Hepatic stellate cell (primary cell): Measurements from ENCODE around the gene LMO2.
A peak's percentile ranks its signal among the peaks of the same experiment; 100 is the strongest.

Experiments used
- DNase-seq: peaks from one replicate; pipeline ENCODE4 v3.0.0; 2011; ENCODE audit warnings: low spot score

The LMO2 gene

GRCh38 chr11:33887886-33888285, 4.0 kb downstream of the LMO2 start:
- DNase-seq, result no peak

- no peak for DNase-seq
Measured at GRCh38 chr11:33885338-33886005, 6.4 kb downstream of the LMO2 start.

GRCh38 chr11:33884601-33885000, 7.3 kb downstream of the LMO2 start:
- DNase-seq, result no peak

GRCh38 chr11:33884035-33884434, 7.8 kb downstream of the LMO2 start:
- DNase-seq, result no peak

DNA sequence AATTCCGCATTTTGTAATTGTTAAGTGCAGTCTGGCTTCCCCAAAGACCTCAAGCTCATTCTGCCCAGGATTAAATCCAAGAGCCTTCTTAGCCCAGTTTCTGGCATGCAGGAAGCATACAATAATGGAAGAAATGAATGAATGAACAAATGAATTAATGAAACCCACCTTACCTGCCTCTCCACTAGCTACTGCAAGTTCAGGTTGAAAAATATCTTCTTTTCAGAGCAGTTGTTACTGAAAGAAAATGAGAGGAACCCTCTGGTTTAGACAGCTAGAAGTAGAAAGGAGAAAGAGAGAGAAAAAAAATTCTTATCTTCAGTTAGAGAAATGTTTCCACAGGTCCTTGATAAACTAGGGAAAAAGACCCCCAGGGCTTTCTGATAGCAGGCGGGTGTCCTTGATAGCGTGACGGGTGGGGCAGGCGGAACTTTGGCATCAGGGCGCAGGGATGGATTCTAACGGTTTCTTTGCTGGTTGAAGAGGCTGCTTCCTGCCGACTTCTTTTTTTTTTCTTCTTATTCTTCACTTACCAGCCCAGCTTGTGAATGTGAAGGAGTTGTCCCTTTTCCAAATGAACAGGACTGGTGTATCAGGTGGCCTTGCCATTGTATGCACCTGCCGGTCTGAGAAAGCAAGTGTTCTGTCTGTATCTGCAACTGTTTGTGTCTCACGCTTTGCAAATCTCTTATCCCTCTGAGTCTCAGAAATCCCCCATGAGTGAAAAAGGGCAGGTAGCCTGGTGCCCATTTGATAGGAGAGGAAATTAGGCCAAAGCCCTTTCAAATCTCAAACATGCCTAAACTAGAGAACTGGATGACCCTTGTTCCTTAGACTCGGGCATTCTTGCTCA, 10.0 kb downstream of the LMO2 start:
- no peak for DNase-seq

- no peak for DNase-seq
Measured at GRCh38 chr11:33880979-33881378, 10.9 kb downstream of the LMO2 start.

DNA sequence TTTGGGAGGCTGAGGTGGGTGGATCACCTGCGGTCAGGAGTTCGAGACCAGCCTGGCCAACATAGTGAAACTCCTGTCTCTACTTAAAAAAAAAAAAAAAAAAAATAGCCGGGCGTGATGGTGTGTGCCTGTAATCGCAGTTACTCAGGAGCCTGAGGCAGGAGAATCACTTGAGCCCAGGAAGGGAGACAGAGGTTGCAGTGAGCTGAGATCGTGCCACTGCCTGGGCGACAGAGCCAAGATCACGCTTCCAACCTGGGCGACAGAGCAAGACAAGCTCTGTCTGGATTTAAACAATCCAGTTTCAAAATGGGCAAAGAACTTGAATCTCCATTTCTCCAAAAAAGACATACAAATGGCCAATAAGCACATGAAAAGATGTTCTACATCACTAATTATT, 12.5 kb downstream of the LMO2 start:
- DNase-seq, result no peak

GRCh38 chr11:33877038-33877437, 14.8 kb downstream of the LMO2 start:
- no peak for DNase-seq

DNA sequence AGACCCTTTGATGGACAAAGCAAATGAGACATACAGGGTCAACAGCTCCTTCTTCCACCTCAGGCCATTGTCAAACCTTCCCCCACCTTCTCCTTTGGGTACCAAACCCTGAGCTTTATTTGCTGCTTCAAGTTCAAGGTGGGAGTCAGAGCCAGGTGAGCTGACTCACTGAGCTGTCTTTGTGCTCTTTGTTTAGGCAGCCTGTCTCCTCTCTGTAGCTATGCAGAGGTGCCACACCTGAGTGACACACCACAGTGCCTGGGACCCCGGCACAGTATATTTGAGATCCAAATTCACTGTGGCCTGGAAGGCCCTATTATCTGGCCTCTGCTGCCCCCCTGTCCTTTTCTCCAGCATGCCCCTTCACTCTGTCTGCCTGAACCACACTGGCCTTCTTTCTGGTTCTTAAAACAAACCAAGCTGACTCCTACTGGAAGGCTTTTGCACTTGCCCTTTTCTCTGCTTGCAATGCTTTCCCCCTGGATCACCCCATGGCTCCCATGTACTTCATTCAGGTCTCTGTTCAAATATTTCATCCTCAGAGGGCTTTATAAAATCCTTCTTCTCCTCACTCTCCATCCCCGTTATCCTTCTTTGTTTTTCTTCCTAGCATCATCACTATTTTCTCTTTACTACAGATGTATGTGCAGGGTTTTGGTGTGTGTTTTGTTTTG, 16.1 kb downstream of the LMO2 start:
- DNase-seq, result no peak

GRCh38 chr11:33874910-33875490, 16.9 kb downstream of the LMO2 start:
- DNase-seq, result no peak

- no peak for DNase-seq
Measured at GRCh38 chr11:33874433-33874832, 17.4 kb downstream of the LMO2 start.

GRCh38 chr11:33869481-33870422, 22.1 kb downstream of the LMO2 start:
- peak; percentile 25 for DNase-seq

GRCh38 chr11:33868647-33869461, 23.0 kb downstream of the LMO2 start:
- DNase-seq, result no peak

DNA sequence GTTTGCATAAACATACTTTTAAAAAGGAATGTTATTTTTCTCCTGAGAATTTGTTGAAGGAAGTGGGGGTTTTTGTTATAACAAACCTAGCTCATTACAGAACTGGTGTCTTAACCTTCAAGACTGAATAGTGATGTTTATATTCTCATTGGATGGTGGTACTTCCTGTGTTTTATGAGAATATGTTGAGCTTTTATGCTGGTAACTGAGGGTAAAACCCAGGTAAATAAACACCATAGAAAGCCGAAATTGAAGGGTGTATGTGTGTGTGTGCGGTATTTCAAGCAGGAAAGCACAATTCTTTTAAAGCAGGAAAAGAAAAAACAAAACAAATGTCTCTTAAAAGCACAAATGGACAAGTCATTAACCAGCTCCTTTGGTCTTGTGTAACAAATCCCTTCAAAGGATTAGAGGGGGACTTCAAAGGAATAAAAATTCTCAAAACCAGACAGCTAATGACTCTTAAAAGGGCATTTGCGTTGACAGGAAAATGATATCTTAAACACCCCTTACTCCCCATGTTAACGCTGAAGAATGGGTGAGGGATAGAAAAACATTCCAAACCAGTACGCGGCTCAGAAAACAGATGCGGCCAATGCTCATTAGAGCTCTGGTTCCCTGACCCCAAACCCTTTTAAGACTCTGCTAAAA, 23.8 kb downstream of the LMO2 start:
- DNase-seq, result no peak

- no peak for DNase-seq
Measured at GRCh38 chr11:33867561-33867960, 24.3 kb downstream of the LMO2 start.

- no peak for DNase-seq
Measured at GRCh38 chr11:33866936-33867335, 24.9 kb downstream of the LMO2 start.

- DNase-seq, result no peak
Measured at GRCh38 chr11:33864479-33864878, 27.4 kb downstream of the LMO2 start.

DNA sequence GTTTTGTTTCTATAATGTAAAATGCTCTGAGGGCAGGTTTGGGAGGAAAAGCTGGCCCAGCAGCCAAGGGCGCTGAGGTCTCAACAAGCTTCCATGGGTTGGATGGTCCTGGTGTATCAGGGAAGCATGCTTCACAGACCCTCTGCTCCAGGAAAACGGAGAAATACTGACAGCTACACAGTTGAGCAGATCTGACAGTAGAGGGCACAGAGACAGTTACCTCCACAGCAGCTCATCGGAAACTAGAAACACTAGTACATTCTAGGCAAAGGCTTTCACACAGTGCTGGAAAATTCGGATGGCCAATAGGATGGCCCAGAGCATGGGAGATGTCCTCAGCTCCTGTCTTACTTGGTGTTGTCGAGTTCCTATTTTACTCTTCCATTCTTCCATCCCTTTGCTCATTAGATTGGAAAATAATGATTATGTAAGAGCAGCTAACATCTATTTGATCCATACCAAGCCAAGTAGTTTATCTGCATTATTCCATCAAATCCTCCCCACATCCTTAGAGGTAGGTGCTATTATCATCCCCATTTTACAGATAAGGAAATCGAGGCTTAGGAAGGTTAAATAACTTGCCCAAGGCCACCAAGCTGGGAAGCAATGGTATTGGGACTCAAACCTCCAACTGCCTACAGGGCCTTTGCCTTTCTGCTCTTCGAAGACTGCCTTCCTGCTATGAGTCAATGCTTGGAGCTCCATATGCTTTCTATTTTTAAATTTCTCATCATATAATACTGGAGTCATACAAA, 28.3 kb downstream of the LMO2 start:
- DNase-seq, result no peak

DNA sequence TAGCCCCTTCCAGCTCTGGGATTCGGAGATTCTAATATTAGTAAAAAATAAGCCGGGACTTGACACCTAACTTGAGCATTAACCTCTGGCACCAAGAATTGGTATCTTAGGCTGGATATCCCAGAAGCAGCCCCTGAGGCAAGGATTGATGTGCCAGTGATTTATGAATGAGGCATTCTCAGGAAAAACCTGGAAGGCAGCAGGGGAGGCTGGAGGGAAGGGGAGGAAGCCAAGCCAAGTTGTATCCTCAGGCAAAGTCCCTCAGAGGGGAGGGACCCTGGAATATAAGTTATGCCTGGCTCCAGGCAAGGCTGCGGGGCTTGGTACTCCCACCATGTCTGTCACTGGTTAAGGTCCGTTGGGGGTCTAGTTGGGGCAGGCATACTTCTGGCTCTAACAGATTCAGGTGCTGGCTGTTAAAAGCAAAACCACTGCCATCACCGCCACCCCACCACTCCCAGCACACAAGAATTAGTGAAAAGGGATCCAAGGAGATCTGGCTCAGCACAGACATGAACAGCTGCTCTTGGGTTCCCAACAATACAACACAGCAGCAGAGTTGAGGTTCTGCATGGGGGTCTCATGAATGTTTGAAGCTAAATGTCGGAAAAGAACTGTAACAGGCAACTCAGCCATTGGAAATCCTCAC, 29.8 kb downstream of the LMO2 start:
- no peak for DNase-seq
